DMS53 treated with DMSO at 0.1 percent for 48 hours (cell line): ENCODE results near the gene FUT7.

Experiments
- DNase-seq: peaks from one replicate; lab custom pipeline; 2025; ENCODE audit not compliant: unreplicated experiment; lab: John Stamatoyannopoulos, UW

FUT7 gene

DNA sequence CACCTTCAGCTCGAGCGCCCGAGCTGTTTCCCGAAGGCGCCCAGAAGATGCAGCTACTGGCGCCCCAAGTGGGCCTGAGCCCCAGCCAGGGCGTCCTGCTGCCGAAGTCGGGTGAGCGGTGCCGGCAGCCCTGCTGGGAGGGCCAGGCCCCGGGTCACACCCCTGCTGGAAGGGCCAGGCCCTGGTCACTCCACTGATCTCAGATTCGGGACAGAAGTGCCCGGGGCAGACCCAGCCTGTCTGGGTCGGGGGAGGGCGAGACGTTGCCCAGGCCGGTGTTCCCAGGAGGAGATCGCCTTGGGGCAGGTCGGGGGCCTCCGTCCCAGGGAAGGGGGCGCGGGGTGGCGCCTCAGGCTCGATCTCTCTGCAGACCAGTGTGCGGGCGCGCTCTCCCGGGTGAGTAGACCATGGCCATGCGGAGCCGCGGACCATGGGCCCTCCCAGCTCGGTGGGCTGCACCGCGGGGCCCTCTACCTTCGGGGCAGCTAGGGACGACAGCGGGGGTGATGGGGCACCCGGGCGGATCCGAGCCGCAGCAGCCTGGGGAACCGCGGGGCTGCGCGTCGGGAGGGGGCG lies 46.8 kb downstream of the FUT7 start:
- DNase-seq, result no peak

DNA sequence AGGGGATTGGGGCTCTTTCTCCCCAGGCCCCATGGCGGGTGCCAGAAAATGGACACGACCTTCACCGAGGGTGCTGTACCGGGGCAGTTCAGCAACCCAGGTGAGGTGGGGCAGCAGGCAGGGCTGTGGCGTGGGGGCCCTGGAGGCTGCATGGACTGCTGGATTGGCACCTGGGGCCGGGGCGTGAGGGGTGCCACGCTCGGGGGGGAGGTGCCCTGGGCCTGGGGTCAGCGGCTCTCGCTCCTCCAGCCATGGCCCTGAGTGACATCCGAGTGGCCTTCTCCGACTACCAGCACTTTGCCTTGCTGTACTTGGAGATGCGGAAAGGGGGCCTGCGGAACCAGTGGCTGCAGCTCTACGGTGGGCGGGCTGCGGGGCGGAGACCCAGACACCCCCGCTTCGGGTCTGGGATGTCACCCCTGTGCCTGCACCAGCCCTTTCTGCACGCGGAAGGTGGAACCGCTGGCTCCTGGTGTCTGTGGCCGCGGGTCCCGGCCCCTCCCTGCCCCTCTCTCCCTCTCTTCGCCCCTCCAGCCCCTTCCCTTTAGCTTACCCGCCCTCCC lies 47.3 kb downstream of the FUT7 start:
- no peak for DNase-seq

DNA sequence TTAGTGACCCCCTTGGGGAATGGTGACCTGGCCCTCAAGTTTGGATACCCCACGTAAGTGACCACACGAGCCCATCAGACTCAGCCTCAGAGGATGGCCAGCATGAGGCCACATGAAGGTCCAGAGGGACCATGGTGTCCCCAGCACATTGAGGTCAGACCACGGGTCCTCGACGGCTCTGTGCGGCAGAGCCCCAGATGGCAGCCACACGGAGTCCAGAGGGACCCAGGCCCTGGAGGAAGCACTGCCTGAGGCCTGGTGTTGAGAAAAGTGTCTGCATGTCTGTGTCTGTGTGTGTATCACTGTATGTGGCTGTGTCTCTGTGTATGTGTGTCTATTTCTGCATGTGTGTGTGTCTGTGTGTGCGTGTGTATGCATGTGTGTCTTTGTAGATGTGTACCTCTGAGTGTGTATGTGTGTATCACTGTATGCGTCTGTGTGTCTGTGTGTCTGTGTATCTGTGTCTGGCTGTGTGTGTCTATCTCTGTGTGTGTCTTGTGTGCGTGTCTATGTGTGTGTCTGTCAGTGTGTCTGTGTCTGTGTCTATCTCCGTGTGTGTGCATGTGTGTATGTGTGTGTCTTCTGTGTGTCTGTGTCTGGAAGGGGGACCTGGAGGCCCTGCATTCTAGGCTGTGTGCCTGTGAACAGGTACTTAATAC lies 48.1 kb downstream of the FUT7 start:
- no peak for DNase-seq

DNA sequence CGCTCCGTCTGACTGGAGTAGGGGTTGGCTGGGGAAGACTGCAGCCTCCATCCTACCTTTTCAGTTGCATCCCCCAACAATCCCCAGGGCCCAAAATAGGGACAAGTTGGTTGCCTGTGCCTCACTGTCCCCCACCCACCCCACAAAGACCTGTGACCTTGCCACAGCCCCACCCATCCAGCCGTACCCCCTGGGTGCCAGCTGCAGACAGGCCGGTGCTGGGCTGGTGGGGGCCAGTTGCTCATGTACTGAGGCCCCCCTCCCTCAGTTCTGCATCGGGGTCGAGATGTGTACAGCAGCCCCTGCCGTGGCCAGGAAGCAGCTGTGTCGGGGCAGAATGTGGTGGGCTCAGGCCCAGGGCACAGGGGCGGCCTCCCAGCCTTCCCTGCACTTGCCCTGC lies 48.7 kb downstream of the FUT7 start:
- DNase-seq, result no peak

DNA sequence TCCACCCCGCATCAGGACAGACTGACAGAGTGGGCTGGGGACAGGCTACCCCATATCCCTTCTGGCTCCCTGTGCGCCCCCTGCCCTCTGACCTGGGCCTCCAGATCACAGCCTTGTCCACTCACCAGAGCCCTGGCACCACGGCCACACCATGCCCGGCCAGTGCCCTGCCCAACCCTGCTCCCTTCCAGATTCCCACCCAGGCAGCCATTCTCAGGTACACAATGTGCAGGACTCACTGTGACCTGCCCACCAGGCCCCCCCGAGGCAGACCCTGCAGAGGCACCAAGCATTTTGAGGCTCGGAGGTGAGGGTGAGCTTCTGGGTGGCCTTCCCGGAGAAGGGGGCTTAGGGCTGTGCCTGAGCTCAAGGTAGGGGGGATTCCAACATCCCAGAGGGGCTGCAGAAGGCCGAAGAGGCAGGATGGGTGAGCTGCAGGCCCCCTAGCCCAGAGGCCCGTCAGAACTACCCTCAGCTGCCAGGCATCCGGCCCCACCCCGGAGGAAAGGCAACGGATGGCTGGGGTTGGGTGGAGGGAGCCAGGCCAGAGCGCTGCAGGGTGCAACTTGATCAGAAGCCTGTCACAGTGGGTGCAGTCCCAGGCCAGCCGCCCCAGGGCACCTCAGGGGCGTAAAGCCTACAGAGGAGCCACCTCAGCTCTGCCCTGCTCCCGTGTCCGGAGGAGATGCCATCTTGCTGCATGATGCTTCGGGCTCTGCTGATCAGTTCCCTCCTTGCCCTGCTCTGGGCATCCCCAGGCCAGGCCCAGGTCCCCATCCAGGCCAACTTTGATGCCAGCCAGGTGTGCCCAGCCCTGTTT lies 49.4 kb downstream of the FUT7 start, which contains the start of gene LCNL1:
Gene LCNL1, plus strand, starts transcription at position 762 of the 820 bp plus-strand sequence. CDS start 594 bp downstream, outside the sequence.
- DNase-seq, result no peak

DNA sequence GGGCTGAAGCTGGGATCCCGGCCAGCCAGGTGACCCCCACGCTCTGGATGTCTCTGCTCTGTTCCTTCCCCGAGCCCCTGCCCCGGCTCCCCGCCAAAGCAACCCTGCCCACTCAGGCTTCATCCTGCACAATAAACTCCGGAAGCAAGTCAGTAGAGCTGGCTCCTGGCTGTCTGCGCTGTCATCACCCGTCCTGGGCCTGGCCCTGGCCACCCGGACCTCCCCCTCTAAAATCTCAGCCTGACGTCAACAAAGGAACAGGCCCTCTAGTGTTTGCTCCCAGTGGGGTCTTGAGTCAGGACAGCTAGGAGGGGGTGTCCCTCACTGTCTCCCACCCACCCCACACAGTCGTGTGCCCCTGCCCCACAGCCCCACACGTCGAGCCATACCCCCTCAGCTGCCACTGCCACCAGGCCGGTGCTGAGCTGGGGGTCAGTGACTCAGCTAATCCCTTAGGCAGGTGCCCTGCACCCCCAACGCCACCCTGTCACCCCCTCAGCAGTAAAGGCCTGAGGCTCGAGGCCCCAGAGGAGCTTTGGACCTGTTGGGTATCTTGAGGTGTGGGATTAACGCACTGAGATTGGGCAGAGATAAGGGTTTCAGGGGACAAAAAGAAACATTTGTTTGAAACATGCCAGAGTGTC lies 50.2 kb downstream of the FUT7 start:
- DNase-seq, result no peak

DNA sequence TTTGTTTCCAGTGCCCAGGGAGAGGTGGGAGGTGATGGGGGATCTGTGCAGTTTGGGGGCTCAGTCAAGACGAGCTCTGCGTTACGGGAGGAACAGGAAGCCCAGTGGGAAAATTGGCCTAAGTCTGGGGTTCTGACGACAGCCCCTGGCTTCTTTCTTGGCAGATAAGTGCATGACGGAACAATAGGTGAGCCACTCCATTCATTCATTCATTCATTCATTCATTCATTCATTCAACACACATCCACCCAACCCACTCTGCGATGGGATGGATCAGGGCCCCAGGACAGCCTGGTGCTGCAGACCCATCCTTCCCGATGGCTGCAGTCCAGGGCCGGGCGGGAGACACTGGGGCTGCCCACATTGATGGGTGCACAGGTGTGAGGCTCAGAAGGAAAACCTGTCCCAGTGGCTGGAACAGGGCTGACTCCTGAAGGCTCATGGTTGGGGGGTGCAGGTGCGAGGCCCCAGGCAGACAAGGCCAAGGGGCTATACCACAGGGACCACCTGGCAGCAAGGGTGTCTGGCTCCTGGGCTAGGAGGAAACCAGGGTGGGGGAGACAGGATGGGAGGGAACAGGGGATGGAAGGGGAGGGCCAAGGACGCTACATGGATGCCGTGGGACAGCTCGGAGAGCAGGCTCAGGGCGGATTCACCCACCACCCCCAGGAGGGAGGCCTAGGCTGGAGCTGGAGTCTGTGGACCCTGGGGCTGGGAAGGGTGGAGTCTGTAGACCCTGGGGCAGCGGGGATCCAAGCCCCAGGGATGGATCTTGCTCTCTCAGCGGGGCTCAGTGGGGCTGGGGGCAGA lies 51.0 kb downstream of the FUT7 start:
- DNase-seq, result no peak
